Aorta (tissue), 5 donors: Measurements from ENCODE around the gene VPS35L. TPM values are rescaled to one million over a fixed set of nuclear protein-coding genes. Genes with fewer than 3 reads are reported as not detected.

Source experiments
- ATAC-seq: fragments of 200-7000 bp; cut with Tn5 transposase; one replicate; pipeline ENCODE4 v1.9.1; 2022; ENCODE audit warnings: moderate library complexity; ENCODE audit not compliant: low FRiP score
- DNase-seq, 2 donors: peaks; one replicate each; pipeline ENCODE4 v3.0.0-alpha.2; 2020
- H3K27ac ChIP-seq, 2 donors: one replicate each; pipeline ENCODE4 v1.5.1; 2013; ENCODE audit warnings: low read length in 2 of 2, mild to moderate bottlenecking in 2 of 2, moderate library complexity in 2 of 2, control low read depth in 1 of 2, inconsistent platforms in 1 of 2, low read depth in 1 of 2
- H3K27me3 ChIP-seq, 2 donors: one replicate each; pipeline ENCODE4 v1.6.1; 2013; ENCODE audit warnings: control low read depth in 1 of 2, low read length in 1 of 2, mild to moderate bottlenecking in 1 of 2, moderate library complexity in 1 of 2; ENCODE audit not compliant: insufficient read depth in 2 of 2, control insufficient read depth in 1 of 2
- H3K36me3 ChIP-seq, 2 donors: one replicate each; pipeline ENCODE4 v1.6.1; 2013; ENCODE audit warnings: control low read depth in 1 of 2, low read length in 1 of 2, mild to moderate bottlenecking in 1 of 2; ENCODE audit not compliant: insufficient read depth in 2 of 2, control insufficient read depth in 1 of 2
- H3K4me1 ChIP-seq, 2 donors: one replicate each; pipeline ENCODE4 v1.6.1; 2013; ENCODE audit warnings: low read length in 2 of 2, control low read depth in 1 of 2, mild to moderate bottlenecking in 1 of 2, moderate library complexity in 1 of 2; ENCODE audit not compliant: insufficient read depth in 2 of 2, control insufficient read depth in 1 of 2
- H3K4me3 ChIP-seq, 2 donors: one replicate each; pipeline ENCODE4 v1.5.1; 2013; ENCODE audit warnings: low read length in 2 of 2, control low read depth in 1 of 2, mild to moderate bottlenecking in 1 of 2
- H3K9me3 ChIP-seq: one replicate; pipeline ENCODE4 v1.6.1; 2013; ENCODE audit warnings: mild to moderate bottlenecking, low read length; ENCODE audit not compliant: control insufficient read depth
- WGBS, 2 donors: extraction: QIAGEN DNeasy Blood & Tissue Kit; methylation state at CpG; one replicate each; pipeline ENCODE4 v1.1.7; 2013; 5-methylcytosine and 5-hydroxymethylcytosine counted together
- intact Hi-C, 2 donors: fragments of 100-400 bp; cut with DNase I; formaldehyde crosslinking; loops; one replicate each; pipeline versions ENCODE4 v1.14.2 to v1.15.0; 2022
- polyA plus RNA-seq, 2 donors: library from polyadenylated mRNA; stranded (reverse); fragments of 200-250 nt; gene quantifications; one replicate each; pipeline ENCODE4 v1.2.3, GENCODE V29; 2013
- total RNA-seq, 2 donors: library from RNA; stranded (reverse); fragmentation: NEBNext Ultra II Directional; extraction: Animal tissue kit (Norgen Biotek cat#: 25700); gene quantifications; one replicate each; pipeline ENCODE4 v1.2.1, GENCODE V29; 2021
- donor health status: healthy with polysubstance abuse.
- donor health status: Bipolar disorder and iron deficiency.
- donor health status: DM: no; HTN: no; CAD: no.
- donor health status: DM: no; HTN: no; CAD: no.
- donor health status: DM: yes; HTN: yes; CAD: no.

VPS35L gene
- total and polyA plus RNA-seq, 4 donors, result 31.4 to 66.8 (median 40.8) TPM

GRCh38 chr16:19642501-19642900 is 87.0 kb downstream of the VPS35L start:
- intact Hi-C loops, result no loop called here
- no peak overlapping the region for H3K27ac ChIP-seq
- no peak for ATAC-seq
- 92 to 94% methylated on average over 4 of the region's 4 CpGs for WGBS, 2 donors
- no peaks in the 10 kb centered on the region for H3K9me3 ChIP-seq
- DNase-seq, result no peak
- H3K27me3 ChIP-seq, result no peaks in the 10 kb centered on the region
- H3K36me3 ChIP-seq, result peaks cover 0 to 2% of the 10 kb centered on the region in 2 donors
- no peak overlapping the region for H3K4me3 ChIP-seq
- peaks cover 0 to 2% of the 10 kb centered on the region in 2 donors for H3K4me1 ChIP-seq

GRCh38 chr16:19644877-19645276 is 89.4 kb downstream of the VPS35L start:
- intact Hi-C loops, result no loop called here
- ATAC-seq (peak; percentile 70), DNase-seq (peak in 1 of 2 donors; percentile 50)
- Histone ChIP-seq H3K27me3 (no peaks in the 10 kb centered on the region), H3K9me3 (no peaks in the 10 kb centered on the region), H3K4me1 (peaks cover 0 to 2% of the 10 kb centered on the region in 2 donors), H3K27ac (no peak overlapping the region), H3K4me3 (no peak overlapping the region), H3K36me3 (no peaks in the 10 kb centered on the region)
- 9% methylated on average over 4 of the region's 4 CpGs for WGBS, 2 donors

GRCh38 chr16:19645557-19645981 is 90.1 kb downstream of the VPS35L start:
- intact Hi-C loops, result no loop called here
- Histone ChIP-seq H3K4me1 (peaks cover 0 to 2% of the 10 kb centered on the region in 2 donors), H3K9me3 (no peaks in the 10 kb centered on the region), H3K36me3 (no peaks in the 10 kb centered on the region), H3K4me3 (no peak overlapping the region), H3K27me3 (no peaks in the 10 kb centered on the region), H3K27ac (peak overlapping the region in 1 of 2 donors; percentile 11)
- WGBS, 2 donors, result 61 to 63% methylated on average over 7 of the region's 7 CpGs
- ATAC-seq (peak; percentile 33), DNase-seq (no peak)

- DNase-seq (no peak), ATAC-seq (no peak)
- Histone ChIP-seq H3K4me3 (no peak overlapping the region), H3K4me1 (peaks cover 0 to 2% of the 10 kb centered on the region in 2 donors), H3K36me3 (peaks cover 0 to 9% of the 10 kb centered on the region in 2 donors), H3K9me3 (no peaks in the 10 kb centered on the region), H3K27me3 (no peaks in the 10 kb centered on the region), H3K27ac (no peak overlapping the region)
- intact Hi-C loops, result no loop called here
- 91 to 95% methylated on average over 3 of the region's 3 CpGs for WGBS, 2 donors
Measured at GRCh38 chr16:19649980-19650379, 94.5 kb downstream of the VPS35L start.

GRCh38 chr16:19654147-19654546 is 98.6 kb downstream of the VPS35L start:
- DNase-seq, result no peak
- H3K27me3 ChIP-seq, result no peaks in the 10 kb centered on the region

GRCh38 chr16:19655242-19655777 is 99.8 kb downstream of the VPS35L start:
- Histone ChIP-seq H3K27ac (no peak overlapping the region), H3K4me3 (no peak overlapping the region), H3K4me1 (no peaks in the 10 kb centered on the region), H3K27me3 (no peaks in the 10 kb centered on the region), H3K36me3 (peaks cover 6 to 9% of the 10 kb centered on the region in 2 donors), H3K9me3 (no peaks in the 10 kb centered on the region)
- ATAC-seq, result no peak
- no peak for DNase-seq
- WGBS, 2 donors, result 87 to 89% methylated on average over 9 of the region's 9 CpGs
- intact Hi-C loops, result no loop called here

More at GRCh38 chr16:19654147-19654546, 98.6 kb downstream of the VPS35L start:
- Histone ChIP-seq H3K9me3 (no peaks in the 10 kb centered on the region), H3K27ac (no peak overlapping the region), H3K4me1 (no peaks in the 10 kb centered on the region), H3K4me3 (no peak overlapping the region), H3K36me3 (peaks cover 6 to 9% of the 10 kb centered on the region in 2 donors)
- ATAC-seq, result no peak
- 93 to 95% methylated on average over 9 of the region's 9 CpGs for WGBS, 2 donors
- intact Hi-C loops, result no loop called here

- no peak for DNase-seq
- intact Hi-C loops, result no loop called here
- Histone ChIP-seq H3K4me1 (no peaks in the 10 kb centered on the region), H3K36me3 (peaks cover 6 to 10% of the 10 kb centered on the region in 2 donors), H3K27me3 (no peaks in the 10 kb centered on the region), H3K9me3 (no peaks in the 10 kb centered on the region), H3K27ac (no peak overlapping the region), H3K4me3 (no peak overlapping the region)
- WGBS, 2 donors, result 73 to 79% methylated on average over 4 of the region's 4 CpGs
- ATAC-seq, result no peak
Measured at GRCh38 chr16:19657831-19658230, 102.3 kb downstream of the VPS35L start.

- no peaks in the 10 kb centered on the region for H3K9me3 ChIP-seq
- peaks cover 0 to 10% of the 10 kb centered on the region in 2 donors for H3K36me3 ChIP-seq
- intact Hi-C loops, result no loop called here
- 94 to 100% methylated on average over 1 of the region's 1 CpG for WGBS, 2 donors
- no peaks in the 10 kb centered on the region for H3K4me1 ChIP-seq
- H3K27me3 ChIP-seq, result no peaks in the 10 kb centered on the region
- ATAC-seq, result no peak
- DNase-seq, result no peak
- H3K4me3 ChIP-seq, result no peak overlapping the region
- H3K27ac ChIP-seq, result no peak overlapping the region
Measured at GRCh38 chr16:19659554-19659953, 104.1 kb downstream of the VPS35L start.

- peaks cover 0 to 8% of the 10 kb centered on the region in 2 donors for H3K36me3 ChIP-seq
Measured at GRCh38 chr16:19660432-19660831, 104.9 kb downstream of the VPS35L start.

More at GRCh38 chr16:19660432-19660831, 104.9 kb downstream of the VPS35L start:
- 87 to 90% methylated on average over 1 of the region's 1 CpG for WGBS, 2 donors
- no peak for ATAC-seq
- no peak for DNase-seq
- no peak overlapping the region for H3K27ac ChIP-seq
- intact Hi-C loops, result no loop called here
- no peaks in the 10 kb centered on the region for H3K4me1 ChIP-seq
- no peak overlapping the region for H3K4me3 ChIP-seq
- no peaks in the 10 kb centered on the region for H3K9me3 ChIP-seq
- no peaks in the 10 kb centered on the region for H3K27me3 ChIP-seq
